Body of pancreas (tissue), 4 donors: ENCODE results near the gene IDI2.

ENCODE experiments used
- CTCF ChIP-seq, 7 experiments: fragments of 450-650 bp in 4 of 7; fragments of 200-600 bp in 3 of 7; sonication (generic) in 3 of 7; IDR thresholded peaks; one replicate each; pipeline ENCODE4 v1.5.1; 2016 to 2019; ENCODE audit warnings: antibody characterized with exemption in 7 of 7
- POLR2A ChIP-seq, 3 donors: fragments of 450-650 bp; IDR thresholded peaks; one replicate each; pipeline ENCODE4 v1.6.1; 2016; ENCODE audit warnings: antibody characterized with exemption in 3 of 3, mild to moderate bottlenecking in 2 of 3

- TF ChIP-seq CTCF (IDR thresholded peaks at IDR 0.05), result no peak
- TF ChIP-seq POLR2A (IDR thresholded peaks at IDR 0.05), result no peak
These were observed 49.3 kb downstream of the IDI2 start for GRCh38 chr10:976316-976715.
